NCI-H128 (cell line): ENCODE results near the gene KNSTRN.

ENCODE experiments used
- DNase-seq: peaks from one replicate; lab custom pipeline; 2025; ENCODE audit not compliant: unreplicated experiment; lab: John Stamatoyannopoulos, UW

Gene KNSTRN

DNA sequence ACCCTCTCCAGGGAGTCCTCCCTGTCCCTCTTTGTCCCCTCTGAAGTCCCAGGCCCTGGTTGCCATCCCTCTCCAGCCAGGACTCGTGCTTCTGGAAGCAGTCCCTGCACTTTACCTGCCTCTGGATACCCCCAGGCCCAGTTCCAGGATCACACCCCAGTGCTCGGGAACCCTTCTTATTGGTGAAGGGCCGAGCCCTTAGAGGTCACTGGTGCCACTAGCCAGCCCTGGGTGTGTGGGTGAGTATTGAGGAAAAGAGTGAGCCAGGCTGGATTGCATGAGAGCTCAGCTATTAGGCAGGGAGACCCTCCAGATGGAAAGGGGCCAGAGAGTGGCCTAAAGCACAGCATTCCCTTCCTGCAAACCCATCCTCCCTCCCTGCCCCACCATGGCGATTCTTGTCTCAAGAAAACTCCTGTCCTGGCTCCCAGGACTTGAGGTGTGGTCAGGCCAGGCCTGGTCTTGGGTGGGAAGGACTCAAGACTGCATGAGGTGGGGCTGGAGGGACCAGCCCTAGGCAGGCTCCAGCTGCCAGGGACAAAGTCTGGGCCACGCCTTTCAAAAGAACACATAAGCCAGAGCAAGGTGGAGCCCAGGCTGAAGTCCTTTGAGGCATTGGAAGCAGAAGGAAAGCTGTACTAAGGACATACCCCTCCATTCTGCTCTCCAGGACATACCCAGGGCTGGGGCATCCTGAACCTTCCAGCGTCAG lies 36.5 kb upstream of the KNSTRN start:
- DNase-seq, result no peak

DNA sequence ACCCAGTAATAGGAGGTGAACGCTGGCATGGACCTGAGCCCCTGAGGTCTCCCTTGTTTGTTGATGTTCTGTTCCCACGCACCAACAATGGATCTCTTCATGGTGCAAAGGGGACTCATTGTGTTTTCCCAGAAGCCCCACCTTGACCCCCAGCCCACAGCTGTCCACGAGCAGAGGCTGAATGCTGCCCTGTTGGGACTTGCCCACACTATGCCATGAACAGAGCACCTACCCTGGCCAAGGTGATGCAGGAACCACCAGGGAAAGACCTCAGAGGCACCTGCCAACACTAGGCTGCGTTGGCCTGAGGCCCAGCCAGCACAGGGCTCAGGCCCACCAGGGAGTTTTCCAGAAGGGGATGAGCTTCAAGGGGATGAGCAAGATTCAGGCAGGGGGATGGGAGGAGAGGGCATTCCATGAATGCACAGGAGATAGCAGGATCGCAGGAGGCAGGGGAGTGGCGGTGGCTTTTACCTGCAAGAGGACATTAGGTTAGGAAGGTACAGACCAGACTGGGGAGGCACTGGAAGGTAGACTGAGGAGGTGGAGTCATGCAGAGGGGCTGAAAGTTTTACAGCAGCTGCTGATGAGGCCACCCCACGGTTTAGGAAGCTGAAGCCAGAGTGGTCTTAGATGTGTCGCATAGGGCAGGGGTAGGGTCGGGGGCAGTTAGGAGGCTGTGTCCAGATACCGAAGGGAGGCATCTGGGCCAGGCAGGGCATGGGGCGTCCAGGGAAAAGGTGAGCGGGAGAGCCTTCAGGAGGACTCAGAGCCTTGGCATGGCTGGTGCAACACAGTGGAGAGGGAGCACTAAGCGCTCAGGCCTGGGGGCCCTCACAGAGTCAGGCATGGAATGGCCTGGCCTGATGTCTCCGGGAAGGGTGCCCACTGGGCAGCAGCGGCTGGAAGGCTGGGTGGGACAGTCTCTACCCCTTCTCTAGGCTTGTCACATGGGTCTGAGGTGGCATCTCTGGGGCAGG lies 35.7 kb upstream of the KNSTRN start:
- no peak for DNase-seq

DNA sequence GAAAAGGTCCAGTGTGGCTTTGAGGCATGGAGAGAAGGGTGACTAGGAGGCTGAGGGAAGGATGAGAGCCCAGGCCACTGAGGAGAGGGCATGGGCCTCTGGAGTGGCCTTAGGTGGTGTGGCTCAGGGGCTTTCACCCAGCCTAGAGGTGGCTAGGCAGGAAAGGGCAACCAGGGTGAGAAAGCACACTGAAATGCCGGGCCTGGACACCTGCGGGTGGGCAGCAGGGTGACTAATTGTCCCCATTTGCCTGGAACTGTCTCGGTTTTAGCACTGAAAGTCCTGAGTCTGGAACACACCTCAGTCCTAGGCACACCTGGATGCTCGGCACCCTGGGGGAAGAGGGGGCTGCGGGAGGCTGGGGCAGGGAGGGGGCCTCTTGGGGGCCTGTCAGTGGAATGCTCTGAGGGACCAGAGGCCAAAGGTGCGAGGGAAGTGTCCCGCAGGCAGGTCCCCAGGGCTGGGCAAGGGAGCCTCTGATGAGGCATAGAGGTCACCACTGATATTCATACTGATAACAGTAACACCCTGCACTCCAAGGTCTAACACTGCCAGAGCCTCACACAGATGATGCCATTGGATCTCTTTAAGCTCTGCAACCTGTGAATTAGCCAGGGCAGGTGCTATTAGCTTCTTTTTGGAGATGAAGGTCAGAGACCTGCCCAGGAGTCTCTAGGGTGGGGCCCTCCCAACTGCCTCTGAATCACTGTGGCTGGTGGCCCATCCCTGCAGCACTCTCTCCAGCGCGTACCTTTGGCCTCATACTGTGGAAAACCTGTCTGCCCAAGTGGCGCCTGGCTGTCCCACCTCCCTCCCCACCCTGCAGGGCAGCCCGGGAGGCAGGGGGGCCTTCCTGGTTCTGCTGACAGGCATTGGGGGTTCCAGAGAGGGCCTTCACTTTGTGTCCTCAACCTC lies 34.7 kb upstream of the KNSTRN start:
- no peak for DNase-seq

DNA sequence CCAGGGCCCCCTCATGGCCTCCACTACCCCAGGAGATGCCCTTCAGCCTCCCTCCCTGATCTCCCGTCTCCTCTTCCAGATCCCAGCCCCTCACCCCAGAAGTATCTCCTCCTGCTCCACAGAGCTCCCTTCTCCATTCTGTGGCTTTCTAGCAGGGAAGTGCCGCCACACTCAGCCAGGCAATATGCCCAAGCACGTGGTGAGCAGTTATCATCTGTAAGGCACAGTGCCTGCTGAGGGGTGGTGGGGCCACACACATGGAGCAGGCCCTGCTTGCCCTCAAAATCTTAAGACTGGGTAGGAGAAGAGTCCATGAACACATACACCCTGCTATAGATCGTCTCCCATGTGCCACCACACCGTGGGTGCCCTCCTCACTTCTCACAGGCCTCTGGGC lies 34.0 kb upstream of the KNSTRN start:
- no peak for DNase-seq

DNA sequence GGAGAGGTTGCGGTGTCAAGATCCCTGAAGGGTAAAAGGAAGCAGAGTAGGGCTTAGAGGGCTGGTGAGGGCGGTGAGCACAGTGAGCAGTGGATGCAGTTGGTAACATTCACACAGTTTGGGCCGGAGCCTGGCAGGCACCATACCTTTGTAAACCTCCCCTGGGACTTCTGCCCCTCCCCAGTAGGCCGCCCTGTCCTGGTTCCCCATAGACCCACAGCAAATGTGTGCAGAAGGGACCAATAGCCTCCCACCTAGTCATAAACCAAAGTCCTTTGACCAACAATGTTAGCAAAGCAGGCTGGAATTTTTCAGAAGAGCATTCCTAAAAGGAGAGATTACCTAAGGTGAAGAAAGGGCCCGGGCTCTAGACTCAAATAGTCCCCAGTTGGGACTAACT lies 33.4 kb upstream of the KNSTRN start:
- DNase-seq, result no peak

DNA sequence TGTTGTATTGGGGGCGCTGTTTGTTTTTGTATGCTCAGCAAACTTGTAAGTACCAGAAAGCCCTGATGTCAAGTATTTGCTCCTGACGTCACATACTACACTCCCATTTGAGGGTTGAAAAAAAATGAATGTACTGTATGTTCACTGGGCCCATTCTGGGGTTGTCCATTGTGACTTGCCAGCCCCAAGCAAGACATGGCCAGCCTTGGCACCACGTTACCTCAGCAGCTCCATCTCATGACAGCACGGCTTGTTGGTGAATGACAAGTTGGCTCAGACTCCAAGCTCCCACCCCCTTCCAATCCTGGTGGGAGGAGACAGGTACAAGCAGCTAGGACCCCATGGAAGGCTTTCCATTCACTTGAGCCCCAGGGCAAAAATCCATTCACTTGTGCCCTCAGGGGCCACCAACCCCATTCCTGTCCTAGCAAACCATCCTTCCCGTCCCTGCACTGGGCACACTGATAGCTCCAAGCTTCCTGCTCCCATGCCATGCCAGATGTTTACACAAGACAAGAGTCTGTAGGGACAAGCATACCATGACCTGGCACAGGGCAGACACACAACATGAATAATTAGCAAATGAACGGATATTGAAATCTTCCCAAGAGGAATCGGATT lies 30.1 kb upstream of the KNSTRN start:
- DNase-seq, result no peak

DNA sequence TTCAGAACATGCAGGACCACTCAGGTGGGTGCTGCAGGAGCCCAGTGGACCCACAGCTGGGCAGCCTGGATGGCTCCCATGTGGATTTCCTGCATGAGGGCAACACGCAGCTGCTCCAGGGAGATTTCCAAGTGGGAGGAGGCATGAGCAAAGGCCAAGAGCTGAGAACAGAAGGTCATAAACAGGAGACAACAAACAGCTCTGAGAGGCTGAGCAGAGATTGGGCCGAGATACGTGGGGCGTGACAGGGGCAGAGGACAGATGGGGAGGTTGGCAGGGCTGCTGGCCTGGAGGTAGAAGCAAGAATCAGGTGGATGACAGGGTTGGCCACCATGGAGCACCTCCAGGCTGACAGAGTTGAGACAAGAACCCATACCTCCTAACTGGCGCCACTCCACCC lies 28.8 kb upstream of the KNSTRN start:
- no peak for DNase-seq

DNA sequence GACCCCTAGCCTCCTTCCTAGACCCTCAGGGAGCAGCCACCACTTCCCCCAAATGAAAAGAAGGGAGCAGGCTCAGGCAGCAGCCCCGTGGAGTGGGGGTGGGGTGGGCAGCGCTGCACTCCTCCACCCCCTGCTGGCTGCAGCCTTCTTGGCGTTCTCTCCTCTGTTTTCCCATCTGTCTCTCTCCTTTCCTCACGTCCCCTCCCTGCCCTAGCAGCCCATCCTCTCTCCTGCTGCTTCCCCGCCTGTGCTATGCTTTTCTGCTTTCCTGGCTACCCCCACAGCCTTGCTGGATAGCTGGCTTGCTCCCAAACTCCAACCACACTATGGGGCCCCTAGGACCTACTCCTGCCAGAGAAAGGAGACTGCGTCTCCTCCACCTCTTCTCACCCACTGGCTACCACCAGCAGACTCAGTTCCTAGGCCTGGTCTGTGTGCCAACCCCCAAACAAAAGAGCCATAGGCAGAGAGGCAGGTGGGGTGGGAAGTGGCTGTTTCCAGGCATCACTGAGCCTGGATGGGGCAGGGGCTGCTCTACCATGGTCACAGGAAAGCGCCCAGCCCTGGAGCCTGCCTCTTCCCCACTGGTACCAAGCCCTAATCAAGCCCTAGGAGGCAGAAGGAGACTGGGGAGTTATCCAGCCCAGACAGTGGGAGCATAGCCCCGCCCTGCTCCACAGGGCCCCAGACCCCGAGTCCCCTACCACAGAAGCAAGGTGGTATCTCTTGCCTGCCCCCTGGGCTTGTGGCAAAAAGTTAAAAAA lies 27.9 kb upstream of the KNSTRN start:
- no peak for DNase-seq

DNA sequence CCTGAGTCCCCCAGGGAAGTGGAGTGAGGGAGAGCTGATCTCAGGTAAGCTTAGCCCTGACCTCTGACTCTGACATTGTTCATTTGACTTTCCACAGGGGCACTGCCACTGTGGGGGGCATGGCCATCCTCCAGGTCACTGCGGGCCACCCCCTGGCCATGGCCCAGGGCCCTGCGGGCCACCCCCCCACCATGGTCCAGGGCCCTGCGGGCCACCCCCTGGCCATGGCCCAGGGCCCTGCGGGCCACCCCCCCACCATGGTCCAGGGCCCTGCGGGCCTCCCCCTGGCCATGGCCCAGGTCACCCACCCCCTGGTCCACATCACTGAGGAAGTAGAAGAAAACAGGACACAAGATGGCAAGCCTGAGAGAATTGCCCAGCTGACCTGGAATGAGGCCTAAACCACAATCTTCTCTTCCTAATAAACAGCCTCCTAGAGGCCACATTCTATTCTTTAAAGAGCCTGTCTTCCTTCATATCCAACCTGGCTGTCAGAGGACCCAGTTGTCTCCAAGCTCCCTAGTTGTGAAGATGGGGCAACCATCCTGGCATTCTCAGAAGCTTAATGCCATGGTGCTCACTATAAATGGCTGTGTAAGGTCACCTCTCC lies 26.4 kb upstream of the KNSTRN start:
- DNase-seq, result no peak

DNA sequence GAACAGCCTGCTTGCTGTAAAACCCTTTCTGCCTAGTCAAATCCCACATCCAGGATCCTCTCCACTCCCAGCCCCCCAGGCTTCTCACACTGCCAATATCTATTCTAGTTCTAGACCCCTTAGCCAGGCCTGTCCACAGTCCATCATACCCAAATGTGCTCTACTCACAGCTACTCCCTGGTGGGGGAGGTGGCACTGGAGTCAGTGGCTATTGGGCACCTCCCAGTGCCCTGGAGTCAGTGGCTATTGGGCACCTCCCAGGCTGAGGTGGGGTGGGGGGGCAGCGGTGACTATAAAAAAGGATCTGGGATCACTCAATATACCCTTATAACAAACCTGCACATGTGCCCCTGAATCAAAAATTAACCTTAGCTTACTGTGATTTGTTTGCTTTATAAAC lies 25.3 kb upstream of the KNSTRN start:
- DNase-seq, result no peak

DNA sequence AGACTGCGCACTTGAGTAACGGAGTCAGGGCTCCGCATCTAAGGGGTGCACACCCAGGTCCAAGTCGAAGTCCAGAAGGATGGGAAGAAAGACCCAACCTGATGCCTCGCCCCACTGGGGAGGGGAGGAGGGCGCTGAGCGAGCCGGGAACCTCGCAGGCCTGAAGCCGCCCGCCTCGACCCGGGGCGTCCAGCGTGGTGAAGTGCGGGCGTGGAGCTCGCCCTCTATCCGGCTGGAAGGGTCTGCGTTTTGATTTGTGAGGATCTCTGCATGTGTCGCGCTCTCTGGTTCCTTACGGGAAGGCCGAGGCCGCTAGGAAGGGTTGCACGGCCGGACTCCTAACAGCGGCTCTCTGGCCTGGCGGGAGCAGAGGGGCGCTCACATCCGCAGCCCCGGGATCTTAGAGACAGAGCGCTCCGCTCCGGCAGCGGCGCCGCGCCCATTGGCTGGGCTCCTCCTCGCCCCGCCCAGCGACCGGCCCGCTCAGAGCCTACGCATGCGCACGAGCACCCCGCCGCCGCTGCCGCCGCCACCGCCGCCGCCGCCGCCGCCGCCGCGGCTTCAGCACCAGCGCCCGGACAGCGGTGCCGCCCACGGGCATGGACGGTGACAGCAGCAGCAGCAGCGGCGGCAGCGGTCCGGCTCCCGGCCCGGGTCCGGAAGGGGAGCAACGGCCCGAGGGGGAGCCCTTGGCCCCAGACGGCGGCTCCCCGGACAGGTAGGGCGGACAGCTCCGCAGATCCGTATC lies 24.6 kb upstream of the KNSTRN start, which contains the start of gene DISP2:
Gene DISP2, plus strand, starts transcription at position 497 of the 748 bp plus-strand sequence. Its CDS starts 103 bp downstream, at position 600.
- DNase-seq, result peak; percentile 58

DNA sequence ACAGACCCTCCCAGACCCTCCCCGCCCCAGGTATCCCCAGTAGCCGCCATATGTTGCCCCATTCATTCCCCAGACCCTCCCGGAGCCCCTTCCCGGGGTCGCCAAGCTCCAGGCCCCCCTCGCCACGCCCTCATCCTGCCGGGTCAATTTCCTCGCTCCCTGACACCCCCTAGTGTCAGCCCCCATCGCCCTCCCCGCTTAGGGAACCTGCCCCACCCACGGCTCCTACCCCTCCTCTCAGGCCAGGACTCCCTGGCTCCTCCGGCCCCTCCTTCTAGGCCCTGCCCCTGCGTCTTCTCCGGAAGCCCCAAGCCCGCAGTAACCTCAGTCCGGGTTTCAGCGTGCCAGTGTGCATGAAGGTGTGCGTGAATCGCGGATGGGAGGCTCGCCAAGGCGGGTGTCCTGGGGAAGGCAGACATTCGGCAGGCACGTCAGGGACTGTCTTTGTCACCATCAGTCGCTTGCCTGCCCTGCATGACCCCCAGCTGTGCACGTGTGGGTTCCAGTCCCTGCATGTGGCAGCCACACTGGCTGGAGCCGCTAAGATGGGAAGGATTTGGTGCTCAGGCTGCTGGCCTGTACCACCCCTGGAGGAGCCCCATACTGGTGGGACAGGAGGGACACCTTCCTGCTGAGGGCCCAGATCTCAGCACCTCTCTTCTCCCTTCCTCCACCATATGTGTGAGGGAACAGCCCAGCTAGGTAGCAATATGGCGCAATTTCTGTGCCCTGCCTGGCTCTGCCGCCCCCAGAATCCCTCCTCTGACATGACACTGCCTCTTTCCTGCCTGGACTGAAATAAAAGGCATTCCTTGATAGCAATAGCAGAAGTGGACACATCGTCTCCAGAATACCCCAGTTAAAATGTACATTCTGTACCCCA lies 23.8 kb upstream of the KNSTRN start:
- DNase-seq, result no peak

DNA sequence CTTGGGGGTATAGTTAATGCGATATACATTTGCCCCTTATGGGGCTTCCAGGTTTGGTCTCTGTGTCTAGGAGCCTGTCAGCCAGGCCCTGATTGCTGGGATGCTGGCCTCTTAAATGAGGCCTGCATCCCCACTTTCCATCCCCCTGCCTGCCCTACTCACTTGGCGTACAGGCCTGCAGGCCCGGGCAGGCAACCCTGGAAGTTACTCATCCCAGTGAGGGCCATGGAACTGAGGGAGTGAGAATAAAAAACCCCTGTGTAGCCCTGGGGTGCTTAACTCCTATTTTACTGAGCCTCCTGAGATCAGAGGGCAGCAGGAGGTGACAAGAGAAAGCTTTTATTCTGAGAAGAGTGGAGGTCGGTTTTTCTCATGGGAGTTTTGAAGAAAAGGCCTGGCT lies 22.5 kb upstream of the KNSTRN start:
- DNase-seq, result no peak

DNA sequence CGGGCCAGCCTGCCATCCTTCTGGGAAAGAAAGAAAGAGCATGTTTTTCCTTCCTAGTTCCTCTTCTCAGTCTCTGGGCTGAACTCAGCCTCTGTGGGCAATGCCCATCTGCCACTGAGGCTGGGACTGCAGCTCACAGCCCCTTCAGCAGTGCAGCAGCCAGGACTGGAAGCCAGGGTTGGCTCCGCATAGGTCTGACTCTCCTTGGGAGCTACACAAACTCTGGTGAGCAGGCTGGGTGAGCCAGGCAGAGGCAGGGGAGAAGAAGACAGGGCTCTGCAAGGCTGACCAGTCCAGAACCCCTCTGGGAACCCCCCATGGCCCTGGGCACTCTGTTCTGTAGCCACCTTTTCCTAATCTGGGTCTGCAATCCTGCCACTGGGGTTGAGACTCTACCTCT lies 20.9 kb upstream of the KNSTRN start:
- DNase-seq, result no peak

DNA sequence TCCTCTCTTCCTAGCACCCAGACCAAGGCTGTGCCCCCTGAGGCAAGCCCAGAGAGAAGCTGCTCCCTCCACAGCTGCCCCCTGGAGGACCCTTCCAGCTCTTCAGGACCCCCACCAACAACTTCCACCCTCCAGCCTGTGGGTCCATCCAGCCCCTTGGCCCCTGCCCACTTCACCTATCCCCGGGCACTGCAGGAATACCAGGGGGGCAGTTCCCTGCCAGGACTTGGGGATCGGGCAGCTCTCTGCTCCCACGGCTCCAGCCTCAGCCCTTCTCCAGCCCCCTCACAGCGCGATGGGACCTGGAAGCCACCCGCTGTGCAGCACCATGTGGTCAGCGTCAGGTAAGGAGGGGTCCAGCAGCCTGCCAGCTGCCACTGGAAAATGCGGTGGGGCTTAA lies 18.9 kb upstream of the KNSTRN start:
- DNase-seq, result no peak

DNA sequence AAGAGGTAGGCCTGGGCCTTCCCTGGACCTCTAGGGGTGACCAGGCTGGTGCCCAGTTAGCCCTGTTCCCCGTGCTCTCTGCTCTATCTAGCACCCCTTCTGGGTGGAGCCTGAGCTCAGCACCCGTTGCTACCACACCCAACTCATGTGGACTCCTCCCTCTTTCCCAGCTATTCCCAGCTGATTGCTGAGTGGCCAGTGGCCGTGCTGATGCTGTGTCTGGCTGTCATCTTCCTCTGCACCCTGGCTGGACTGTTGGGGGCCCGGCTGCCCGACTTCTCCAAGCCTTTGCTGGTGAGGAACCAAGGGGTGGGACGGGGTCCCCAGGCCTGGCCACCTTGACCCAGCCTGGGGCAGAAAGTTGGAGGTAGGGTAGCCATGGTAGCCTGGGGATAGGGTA lies 18.3 kb upstream of the KNSTRN start:
- DNase-seq, result no peak

DNA sequence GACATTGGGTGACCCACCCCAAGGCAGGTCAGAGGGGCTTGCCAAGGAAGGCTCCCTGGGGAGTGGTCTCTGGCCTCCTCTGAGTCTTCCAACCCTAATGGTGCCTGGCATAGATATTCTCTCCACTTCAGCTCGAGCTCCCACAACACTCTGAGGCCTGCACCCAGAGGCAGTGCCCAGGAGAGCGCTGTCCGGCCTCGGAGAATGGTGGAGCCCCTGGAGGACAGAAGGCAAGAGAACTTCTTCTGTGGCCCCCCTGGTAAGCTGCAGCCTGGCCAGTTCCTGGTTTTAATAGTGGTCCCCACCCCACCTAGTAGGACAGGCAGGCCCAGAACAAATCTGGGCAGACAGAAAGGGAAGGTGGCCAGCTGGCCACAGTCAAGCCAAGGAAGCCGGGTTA lies 17.5 kb upstream of the KNSTRN start:
- no peak for DNase-seq
